HG03039 (cell line): ENCODE measurements around the gene ACTA2.
"Not testable (repeated sequence)": the region's sequence is repeated elsewhere in the genome, so short reads cannot be mapped to it uniquely, and the experiment has no call there.

Experiments
- ATAC-seq: cut with Tn5 transposase; IDR thresholded peaks from one replicate; pipeline ENCODE4 v1.9.1; 2021; ENCODE audit warnings: mild to moderate bottlenecking, moderate library complexity; ENCODE audit not compliant: unreplicated experiment

Gene ACTA2

DNA sequence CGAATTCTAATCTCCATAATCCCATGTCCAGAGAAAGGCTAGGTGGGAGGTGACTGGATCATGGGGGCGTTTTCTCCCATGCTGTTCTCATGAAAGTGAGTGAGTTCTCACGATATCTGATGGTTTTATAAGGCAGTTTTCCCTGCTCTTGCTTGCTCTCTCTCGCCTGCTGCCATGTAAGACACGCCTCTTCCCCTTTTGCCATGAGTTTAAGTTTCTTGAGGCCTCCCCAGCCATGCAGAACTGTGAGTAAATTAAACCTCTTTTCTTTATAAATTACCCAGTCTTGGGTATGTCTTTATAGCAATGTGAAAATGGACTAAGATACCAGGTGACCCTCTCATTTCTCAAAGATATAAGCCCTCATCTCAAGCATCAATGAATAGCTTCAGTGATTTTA lies 1.1 kb upstream of the ACTA2 start:
- no peak for ATAC-seq

DNA sequence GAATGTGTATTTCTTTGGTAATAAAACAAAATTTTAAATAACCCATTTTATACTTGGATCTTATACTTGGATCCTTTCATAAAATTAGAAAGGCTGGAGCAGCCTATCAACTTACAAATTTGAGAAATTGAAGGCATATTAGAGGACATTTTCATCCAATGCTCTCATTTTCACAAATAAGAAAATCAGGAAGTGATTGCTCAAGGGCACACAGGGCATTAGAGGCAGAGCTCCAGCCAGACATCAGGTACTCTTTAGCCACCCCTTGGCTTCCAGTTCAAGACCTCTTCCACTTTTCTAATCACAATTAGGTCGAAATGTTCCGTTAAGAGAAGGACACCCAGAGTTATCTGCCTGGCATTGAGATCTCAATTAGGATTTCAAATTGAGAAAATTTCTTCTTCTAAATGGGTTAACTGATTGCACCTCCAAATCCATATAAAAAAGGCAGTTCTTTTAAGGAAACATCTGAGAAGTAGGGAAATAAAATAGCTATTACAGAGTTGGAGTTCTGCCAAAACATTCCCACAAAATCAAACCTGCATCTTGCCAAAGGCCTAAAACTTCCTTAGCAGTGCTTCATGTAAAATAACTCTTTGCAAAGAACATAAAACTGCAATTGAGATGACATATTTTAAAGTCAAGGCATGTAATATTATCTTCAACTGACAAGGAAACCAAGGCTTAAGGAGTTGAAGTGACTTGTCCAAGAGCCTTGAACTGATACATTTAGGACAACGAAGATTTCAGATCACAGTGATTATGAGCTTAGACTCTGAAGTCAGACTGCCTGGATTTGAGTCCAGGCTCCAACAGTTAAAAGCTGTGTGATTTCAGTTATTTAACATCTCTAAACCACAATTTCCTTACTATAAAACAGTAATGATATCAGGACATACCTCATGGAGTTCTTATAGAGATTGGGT lies 2.4 kb downstream of the ACTA2 start:
- ATAC-seq = no peak

GRCh38 chr10:88949051-88949450 lies 3.5 kb downstream of the ACTA2 start:
- no peak for ATAC-seq

DNA sequence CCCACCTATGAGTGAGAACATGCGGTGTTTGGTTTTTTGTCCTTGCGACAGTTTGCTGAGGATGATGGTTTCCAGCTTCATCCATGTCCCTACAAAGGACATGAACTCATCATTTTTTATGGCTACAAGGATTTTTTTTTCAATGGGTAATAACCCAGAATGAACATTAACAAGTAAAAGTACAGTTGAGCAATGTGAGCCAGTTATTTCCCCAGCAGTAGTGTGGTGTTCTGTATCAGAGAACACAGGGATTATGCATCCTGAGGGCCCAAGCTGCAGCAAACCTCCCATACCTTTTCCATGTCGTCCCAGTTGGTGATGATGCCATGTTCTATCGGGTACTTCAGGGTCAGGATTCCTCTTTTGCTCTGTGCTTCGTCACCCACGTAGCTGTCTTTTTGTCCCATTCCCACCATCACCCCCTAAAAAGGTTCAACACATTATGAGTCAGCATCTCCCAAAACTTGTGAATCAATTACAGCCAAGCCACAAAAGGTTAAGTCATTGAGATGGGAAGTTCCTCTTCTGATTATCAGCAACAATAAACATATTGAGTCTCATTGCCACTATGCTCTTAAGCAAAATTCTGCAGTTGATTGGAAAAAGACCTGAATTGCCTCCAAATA lies 5.5 kb downstream of the ACTA2 start:
- ATAC-seq = no peak

GRCh38 chr10:88946200-88946599 lies 6.4 kb downstream of the ACTA2 start:
- no peak for ATAC-seq

- no peak for ATAC-seq
These were observed 7.8 kb downstream of the ACTA2 start for GRCh38 chr10:88944813-88945212.

DNA sequence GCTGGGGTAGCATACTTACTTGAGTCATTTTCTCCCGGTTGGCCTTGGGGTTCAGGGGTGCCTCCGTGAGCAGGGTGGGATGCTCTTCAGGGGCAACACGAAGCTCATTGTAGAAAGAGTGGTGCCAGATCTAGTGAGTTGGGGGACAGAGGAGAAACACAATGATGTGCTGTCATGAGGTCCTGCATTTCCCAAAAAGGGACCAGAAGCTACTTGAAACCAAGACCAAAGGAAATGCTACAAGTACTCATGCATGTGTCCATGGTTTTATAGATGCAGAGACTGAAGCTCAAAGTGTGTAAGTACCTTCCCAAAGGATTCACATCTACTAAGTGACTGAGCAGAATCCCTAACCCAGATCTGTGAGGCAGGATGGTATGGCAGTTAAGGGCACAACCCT lies 8.8 kb downstream of the ACTA2 start:
- ATAC-seq = no peak

GRCh38 chr10:88941026-88941425 lies 11.5 kb downstream of the ACTA2 start:
- no peak for ATAC-seq

- ATAC-seq = no peak
These were observed 13.6 kb downstream of the ACTA2 start for GRCh38 chr10:88938938-88939337.

- ATAC-seq = no peak
These were observed 14.5 kb downstream of the ACTA2 start for GRCh38 chr10:88938039-88938438.

DNA sequence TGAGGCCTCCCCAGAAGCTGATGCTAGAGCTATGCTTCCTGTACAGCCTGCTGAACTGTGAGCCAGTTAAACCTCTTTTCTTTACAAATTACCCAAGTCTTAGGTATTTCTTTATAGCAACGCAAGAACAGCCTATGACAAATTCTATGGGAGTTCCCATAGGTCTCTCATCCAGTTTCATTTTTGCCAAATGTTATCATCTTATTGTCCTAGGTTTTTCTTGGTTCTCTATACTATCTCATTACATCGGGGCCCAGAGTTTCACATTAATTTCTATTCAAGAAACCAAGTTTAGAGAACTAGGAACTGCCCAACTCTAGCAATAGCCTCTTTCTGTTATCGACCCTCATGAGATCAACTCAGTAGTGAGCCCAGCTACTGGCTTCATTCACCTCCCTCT lies 15.9 kb downstream of the ACTA2 start:
- ATAC-seq = no peak

- no peak for ATAC-seq
These were observed 17.5 kb downstream of the ACTA2 start for GRCh38 chr10:88934900-88935672.

- no peak for ATAC-seq
These were observed 19.0 kb downstream of the ACTA2 start for GRCh38 chr10:88933564-88933963.

DNA sequence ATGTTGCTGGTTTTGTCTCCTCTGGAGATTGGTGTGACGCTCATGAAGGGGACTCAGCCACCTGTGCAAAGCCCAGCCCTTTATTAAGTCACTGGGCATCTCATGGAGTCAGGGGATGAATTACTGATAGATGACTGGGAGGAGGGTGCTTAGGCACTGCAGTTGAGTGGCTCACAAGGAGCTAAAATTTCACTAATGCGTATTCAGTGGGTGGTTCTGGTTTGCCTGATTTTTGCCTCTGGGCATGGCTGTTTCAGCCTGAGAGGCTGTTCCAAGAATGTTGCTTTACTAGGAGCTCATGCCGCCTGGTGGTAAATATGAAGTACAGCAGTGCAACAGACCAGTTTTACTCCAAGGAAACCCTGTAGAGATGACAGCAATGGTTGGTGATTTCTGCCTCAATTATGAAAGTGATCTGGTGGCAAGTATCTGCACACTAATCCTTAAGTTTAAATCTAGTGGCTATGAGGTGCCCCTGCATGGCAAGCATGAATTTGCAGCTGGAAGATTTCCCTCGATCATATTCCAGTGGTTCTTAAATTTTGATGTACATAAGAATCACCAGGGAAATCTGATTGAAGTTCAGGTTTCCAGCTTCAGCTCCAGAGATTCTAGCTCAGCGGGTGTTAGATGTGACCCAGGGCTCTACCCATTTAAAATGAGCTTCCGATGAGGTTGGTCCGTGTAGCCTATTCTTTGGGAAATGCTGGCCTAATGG lies 19.9 kb downstream of the ACTA2 start:
- ATAC-seq = no peak

GRCh38 chr10:88932029-88932428 lies 20.5 kb downstream of the ACTA2 start:
- ATAC-seq = not testable (repeated sequence)

GRCh38 chr10:88931548-88931947 lies 21.0 kb downstream of the ACTA2 start:
- no peak for ATAC-seq

GRCh38 chr10:88928254-88928653 lies 24.3 kb downstream of the ACTA2 start:
- no peak for ATAC-seq

DNA sequence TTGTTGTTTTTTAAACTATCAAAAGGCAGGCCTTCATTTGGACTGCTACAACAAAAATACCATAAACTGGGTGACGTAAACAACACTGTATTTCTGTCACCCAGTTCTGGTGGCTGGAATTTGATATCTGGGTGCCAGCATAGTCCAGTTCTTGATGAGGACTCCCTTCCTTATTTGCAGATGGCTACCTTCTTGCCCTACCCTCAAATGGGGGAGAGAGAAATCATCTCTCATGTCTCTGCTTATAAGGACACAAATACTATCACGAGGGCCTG lies 25.2 kb downstream of the ACTA2 start:
- ATAC-seq = no peak

- no peak for ATAC-seq
These were observed 25.8 kb downstream of the ACTA2 start for GRCh38 chr10:88926566-88927415.

- no peak for ATAC-seq
These were observed 29.1 kb downstream of the ACTA2 start for GRCh38 chr10:88923520-88923919.
